ENCODE measurements around the gene CYFIP2. TPM values are rescaled to one million over a fixed set of nuclear protein-coding genes. Genes with fewer than 3 reads are reported as not detected.

Gene CYFIP2
- total and polyA plus RNA-seq, 2 of the 8 experiments (the other 6 are each of a cell fraction or from before 2014, with no cell fraction given): 45.1 to 80.6 TPM

- Histone ChIP-seq H3K18ac (ENCODE audit: extremely low read depth, low read length) (no peak overlapping the region), H4K5ac (ENCODE audit: insufficient read length, low read depth, low read length) (no peak overlapping the region), H4K91ac (replicated peaks; ENCODE audit: insufficient read length, low read length) (no peak overlapping the region), H3K4me1 (replicated peaks in 1 of 4; ENCODE audit: control insufficient read depth in 3 of 4, insufficient read depth in 4 of 4, low read length in 3 of 4) (no peaks in the 10 kb centered on the region), H3K27me3 (replicated peaks in 1 of 4; ENCODE audit: control insufficient read depth in 3 of 4, extremely low read depth in 1 of 4, insufficient read depth in 3 of 4, low read length in 3 of 4) (no peaks in the 10 kb centered on the region), H3K4me2 (ENCODE audit: insufficient read depth in 1 of 2, low read depth in 2 of 2, low read length in 2 of 2) (no peak overlapping the region), H2BK120ac (replicated peaks; ENCODE audit: low read depth, low read length) (no peak overlapping the region), H3K27ac (ENCODE audit: low read depth, low read length) (no peak overlapping the region), H2BK5ac (ENCODE audit: low read depth, low read length) (no peak overlapping the region), H3K9me3 (ENCODE audit: insufficient read depth in 2 of 2, low read depth in 1 of 2, low read length in 1 of 2) (no peaks in the 10 kb centered on the region), H4K8ac (ENCODE audit: extremely low read depth, insufficient read depth, low read length) (no peak overlapping the region), H2BK15ac (ENCODE audit: low read length) (no peak overlapping the region), H3K14ac (ENCODE audit: insufficient read length) (no peak overlapping the region), H3K79me1 (ENCODE audit: low read depth, low read length) (no peaks in the 10 kb centered on the region), H3K56ac (replicated peaks; ENCODE audit: insufficient read length, low read depth, low read length) (no peak overlapping the region), H3K36me3 (ENCODE audit: control insufficient read depth in 2 of 4, insufficient read depth in 4 of 4, low read length in 3 of 4) (no peaks in the 10 kb centered on the region), H3K23me2 (ENCODE audit: low read depth, low read length) (no peaks in the 10 kb centered on the region), H3K79me2 (ENCODE audit: control insufficient read depth in 1 of 2, insufficient read depth in 2 of 2, low read length in 2 of 2) (no peaks in the 10 kb centered on the region), H3K4ac (replicated peaks; ENCODE audit: insufficient read length, low read depth, low read length) (no peak overlapping the region), H2BK20ac (ENCODE audit: low read length) (no peak overlapping the region), H3K9ac (replicated peaks in 1 of 4; ENCODE audit: extremely low read depth in 1 of 4, low read depth in 3 of 4, low read length in 3 of 4) (no peak overlapping the region), H3K23ac (ENCODE audit: insufficient read length) (no peak overlapping the region), H2AK5ac (ENCODE audit: low read depth, low read length) (no peak overlapping the region), H3K4me3 (ENCODE audit: extremely low read depth in 1 of 4, insufficient read depth in 2 of 4, low read depth in 3 of 4, low read length in 4 of 4) (no peak overlapping the region), H4K20me1 (replicated peaks in 1 of 2; ENCODE audit: control insufficient read depth in 1 of 2, insufficient read depth in 2 of 2, low read length in 2 of 2) (no peaks in the 10 kb centered on the region), H2BK12ac (ENCODE audit: low read depth, low read length) (no peak overlapping the region), H2AFZ (ENCODE audit: low read length) (no peak overlapping the region)
- FAIRE-seq: no peak
- ChIA-PET POLR2A (ENCODE audit: partially characterized antibody) (no interaction called here), CTCF (ENCODE audit: partially characterized antibody) (no interaction called here)
- no peak for DNase-seq (ENCODE audit: low read depth in 1 of 2, low spot score in 2 of 2)
- TF ChIP-seq PHF8 (conservative IDR thresholded peaks at IDR 0.05; ENCODE audit: low read depth, low read length) (no peak), SIX5 (IDR thresholded peaks at IDR 0.05; ENCODE audit: low read depth, low read length) (no peak), TBP (IDR thresholded peaks at IDR 0.05; ENCODE audit: low read depth, low read length) (no peak), ASH2L (IDR thresholded peaks at IDR 0.05; ENCODE audit: low read length) (no peak), TEAD4 (IDR thresholded peaks at IDR 0.05; ENCODE audit: low read depth, low read length) (no peak), RAD21 (IDR thresholded peaks at IDR 0.05 in 1 of 2, conservative IDR thresholded peaks at IDR 0.05 in 1 of 2; ENCODE audit: low read depth in 2 of 2, low read length in 2 of 2) (no peak), HDAC6 (IDR thresholded peaks at IDR 0.05; ENCODE audit: low read depth, low read length) (no peak), ZNF274 (IDR thresholded peaks at IDR 0.05; ENCODE audit: borderline replicate concordance, extremely low read depth, low read length) (no peak), ATF3 (IDR thresholded peaks at IDR 0.05; ENCODE audit: insufficient read depth, low read depth, low read length) (no peak), CTCF (IDR thresholded peaks at IDR 0.05; ENCODE audit: control extremely low read depth in 1 of 3, insufficient read depth in 1 of 3, low read depth in 1 of 3, low read length in 3 of 3) (no peak), FOSL1 (IDR thresholded peaks at IDR 0.05; ENCODE audit: insufficient read depth, low read depth, low read length) (no peak), SIN3A (conservative IDR thresholded peaks at IDR 0.05 in 1 of 2, IDR thresholded peaks at IDR 0.05 in 1 of 2; ENCODE audit: low read depth in 1 of 2, low read length in 2 of 2) (no peak)
Observed at GRCh38 chr5:157398305-157398704, 132.4 kb downstream of the CYFIP2 start.

Data from H1 (cell line).